VCaP (cell line): Measurements from ENCODE around the gene ZNF652.

ENCODE experiments used
- H3K27ac ChIP-seq: fragments of 450-650 bp; 2 replicates; pipeline ENCODE4 v1.5.1; 2017
- TF ChIP-seq, protein P1 (sequence below): fragments of 450-650 bp; conservative IDR thresholded peaks from 2 replicates; pipeline ENCODE4 v1.5.1; 2017; ENCODE audit warnings: mild to moderate bottlenecking, moderate library complexity

ZNF652 gene

DNA sequence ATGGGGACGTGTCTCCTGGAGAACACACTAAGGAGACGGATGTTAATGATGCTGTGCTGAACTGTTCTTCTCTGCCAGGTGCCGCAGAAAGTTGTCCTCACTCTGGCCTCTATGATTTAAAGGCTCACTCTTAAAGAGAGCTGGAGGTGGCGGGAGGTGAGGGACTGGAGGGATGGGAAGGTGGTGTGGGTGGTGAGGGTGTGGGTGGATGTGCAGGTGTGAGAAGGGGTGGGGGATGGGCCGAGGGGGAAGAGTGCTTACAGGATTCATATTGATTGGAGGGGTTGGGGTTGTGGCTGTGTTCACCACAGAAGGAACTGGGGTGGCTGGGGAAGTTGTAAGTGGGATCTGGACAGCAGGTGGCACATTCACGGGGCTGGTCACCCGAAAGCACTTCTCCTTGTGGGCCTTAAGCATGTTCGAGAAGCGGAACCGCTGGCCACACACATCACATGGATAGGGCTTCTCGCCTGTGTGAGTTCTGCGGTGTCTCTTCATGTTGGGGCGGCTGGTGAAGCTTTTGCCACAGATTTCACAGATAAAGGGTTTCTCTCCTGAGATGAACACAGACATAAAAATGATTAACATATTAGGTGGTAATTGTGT is 63.6 kb downstream of the ZNF652 start:
- TF ChIP-seq, protein P1, sequence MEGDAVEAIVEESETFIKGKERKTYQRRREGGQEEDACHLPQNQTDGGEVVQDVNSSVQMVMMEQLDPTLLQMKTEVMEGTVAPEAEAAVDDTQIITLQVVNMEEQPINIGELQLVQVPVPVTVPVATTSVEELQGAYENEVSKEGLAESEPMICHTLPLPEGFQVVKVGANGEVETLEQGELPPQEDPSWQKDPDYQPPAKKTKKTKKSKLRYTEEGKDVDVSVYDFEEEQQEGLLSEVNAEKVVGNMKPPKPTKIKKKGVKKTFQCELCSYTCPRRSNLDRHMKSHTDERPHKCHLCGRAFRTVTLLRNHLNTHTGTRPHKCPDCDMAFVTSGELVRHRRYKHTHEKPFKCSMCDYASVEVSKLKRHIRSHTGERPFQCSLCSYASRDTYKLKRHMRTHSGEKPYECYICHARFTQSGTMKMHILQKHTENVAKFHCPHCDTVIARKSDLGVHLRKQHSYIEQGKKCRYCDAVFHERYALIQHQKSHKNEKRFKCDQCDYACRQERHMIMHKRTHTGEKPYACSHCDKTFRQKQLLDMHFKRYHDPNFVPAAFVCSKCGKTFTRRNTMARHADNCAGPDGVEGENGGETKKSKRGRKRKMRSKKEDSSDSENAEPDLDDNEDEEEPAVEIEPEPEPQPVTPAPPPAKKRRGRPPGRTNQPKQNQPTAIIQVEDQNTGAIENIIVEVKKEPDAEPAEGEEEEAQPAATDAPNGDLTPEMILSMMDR, result no peak
- H3K27ac ChIP-seq, result peak overlapping the region; percentile 66

DNA sequence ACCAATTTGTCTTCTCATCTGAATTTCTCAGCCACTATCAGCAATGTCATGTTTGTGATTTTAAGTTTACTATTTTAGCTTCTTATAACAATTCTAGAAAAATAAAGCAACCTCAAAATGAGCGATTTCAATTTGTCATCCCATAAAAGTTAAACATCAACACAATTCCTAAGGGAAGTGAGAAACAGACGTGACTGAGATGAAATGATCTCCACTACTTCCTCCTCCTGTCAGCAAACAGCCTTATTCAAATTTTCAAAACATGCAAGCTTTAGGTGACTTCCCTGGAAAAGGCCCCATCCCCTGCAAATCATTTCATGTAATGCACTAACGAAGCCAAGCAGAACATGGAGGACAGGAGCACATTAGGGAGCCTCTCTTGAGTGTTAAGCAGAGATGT is 64.9 kb downstream of the ZNF652 start:
- peak overlapping the region; percentile 66 for H3K27ac ChIP-seq
- TF ChIP-seq, protein P1, result no peak

DNA sequence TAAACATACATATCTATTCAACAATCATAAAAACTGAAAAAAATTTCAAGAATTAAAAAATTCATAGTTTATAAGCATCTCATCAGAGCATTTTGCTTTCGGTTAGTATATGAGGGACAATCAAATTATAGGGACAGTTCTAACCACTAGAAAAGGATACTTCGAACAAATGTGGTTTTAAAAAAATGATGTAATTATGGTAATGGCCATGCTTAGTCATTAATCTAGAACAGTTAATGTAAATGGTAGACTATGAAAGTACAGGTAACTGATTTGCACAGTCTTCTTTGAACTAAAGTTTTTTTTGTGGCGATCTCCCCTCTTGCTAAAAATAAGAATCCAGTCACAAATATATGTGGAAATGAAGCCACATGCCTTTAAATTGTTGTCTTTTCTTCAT is 67.9 kb downstream of the ZNF652 start:
- H3K27ac ChIP-seq, result no peak overlapping the region
- TF ChIP-seq, protein P1, result no peak

DNA sequence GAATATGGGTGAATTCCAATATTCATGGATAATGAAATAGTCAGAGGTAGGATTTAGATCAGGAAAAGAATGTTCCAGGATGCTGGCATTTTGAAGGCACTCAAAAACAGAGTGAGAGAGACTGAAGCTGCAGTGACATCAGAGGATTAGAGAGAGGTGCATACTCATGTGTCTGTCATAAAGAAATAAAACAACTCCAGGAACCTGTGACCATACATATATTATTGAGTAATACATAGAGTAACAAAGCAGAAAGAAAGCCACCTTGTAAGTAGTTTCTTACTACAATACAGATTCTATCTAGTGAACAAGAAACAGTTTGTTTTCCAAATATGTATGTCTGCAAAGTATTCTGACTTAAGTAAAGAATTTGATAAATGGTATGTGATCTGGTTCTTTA is 69.1 kb downstream of the ZNF652 start:
- TF ChIP-seq, protein P1, result no peak
- H3K27ac ChIP-seq, result no peak overlapping the region

DNA sequence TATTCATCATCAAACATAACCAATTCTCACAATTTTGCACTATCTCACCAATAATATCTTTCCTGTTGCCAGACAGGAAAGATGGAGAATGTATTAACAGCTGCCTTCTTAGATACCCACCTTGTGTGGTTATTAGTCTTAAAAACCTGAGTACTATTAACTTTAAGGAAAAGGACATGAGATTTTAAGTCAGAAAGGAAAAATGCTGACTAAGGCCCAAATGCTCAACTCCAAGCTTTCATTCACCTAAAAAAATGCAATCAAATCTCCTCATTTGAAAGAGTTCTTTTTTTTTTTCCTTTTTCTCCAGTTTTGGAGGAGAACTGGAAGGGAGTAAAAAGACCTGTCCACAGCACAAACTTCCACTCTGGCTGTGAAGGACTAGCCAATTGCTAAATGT is 70.1 kb downstream of the ZNF652 start:
- TF ChIP-seq, protein P1, result no peak

DNA sequence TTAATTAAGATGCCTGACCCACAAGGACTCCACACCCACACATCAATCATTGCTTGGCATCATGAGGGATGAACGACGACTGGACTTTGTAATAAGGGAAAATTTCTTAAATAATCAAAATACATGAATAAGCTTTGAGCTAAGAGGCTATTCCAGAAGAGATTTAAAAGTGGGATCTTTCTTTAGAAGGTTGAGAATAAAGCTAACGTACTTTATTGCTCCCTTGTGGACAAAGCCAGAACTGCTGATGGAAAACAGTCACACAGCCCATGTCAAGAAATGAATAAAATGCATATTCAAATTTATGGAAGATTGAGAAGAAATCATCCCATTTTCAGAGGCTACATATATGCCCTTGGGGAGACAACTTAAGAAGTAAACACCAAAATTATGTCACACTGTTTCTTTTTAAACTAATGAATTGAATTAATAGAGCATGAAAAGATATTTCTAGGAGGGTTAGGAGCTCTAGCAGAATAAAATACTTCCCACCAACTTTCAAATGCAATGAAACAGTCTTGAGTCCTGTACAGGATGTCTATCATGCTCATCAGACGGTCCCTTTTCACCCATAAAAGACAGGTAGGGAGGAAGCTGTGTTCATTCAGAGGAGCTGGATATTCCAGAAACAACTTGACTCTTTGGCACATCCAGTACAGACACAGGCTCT is 71.2 kb downstream of the ZNF652 start:
- TF ChIP-seq, protein P1, result peak; percentile 84

More for the DNA sequence above, 70.1 kb downstream of the ZNF652 start:
- H3K27ac ChIP-seq, result no peak overlapping the region

DNA sequence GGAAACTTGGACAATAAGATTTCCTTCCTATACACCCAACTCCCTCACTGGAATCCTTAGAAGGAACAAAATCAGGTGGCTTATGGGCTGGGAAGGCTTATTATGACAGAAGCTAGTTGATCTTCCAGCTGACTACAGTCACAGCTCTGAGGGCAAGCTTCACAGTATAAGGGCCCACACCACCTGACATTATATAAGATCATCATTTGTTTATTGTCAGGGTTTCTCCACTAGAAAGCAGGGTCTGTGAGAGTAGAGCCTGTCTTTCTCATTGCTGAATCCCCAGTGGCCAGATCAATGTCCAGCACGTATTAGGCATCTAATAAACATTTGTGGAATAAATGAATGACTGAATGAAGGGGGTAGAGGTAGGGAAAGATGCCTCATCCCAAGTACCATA is 73.7 kb downstream of the ZNF652 start:
- H3K27ac ChIP-seq, result no peak overlapping the region
- TF ChIP-seq, protein P1, result no peak

More for the DNA sequence above, 71.2 kb downstream of the ZNF652 start:
- H3K27ac ChIP-seq, result no peak overlapping the region
